ENCODE measurements around the gene ANKK1. TPM values are rescaled to one million over a fixed set of nuclear protein-coding genes. Genes with fewer than 3 reads are reported as not detected.

The ANKK1 gene
- total RNA-seq, 4 donors from 2014 or later = 3.2 to 5.6 (median 4.8) TPM

DNA sequence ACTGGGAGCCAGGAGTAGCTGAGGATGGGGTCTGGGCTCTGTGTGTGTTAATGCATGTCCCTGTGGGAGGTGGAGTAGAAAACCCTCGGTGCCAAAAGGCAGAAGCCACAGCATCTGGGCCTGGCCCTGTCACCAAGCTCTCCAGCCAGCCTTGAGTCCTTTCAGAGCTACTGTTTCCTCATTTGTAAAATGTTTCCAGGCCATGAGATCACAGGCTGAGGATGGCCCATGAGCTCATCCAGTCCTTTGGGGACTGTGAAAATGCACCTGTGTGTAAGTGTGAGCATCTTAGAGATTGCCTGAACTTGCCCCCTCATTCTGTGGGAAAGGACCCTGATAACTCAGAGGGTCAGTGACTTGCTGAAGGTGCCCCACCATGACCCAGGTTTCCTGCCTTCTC, 9.1 kb downstream of the ANKK1 start:
- Histone ChIP-seq H3K27ac (no peak overlapping the region), H3K4me3 (no peak overlapping the region), H3K36me3 (no peaks in the 10 kb centered on the region), H3K9me3 (no peaks in the 10 kb centered on the region), H3K27me3 (no peaks in the 10 kb centered on the region), H3K4me1 (peaks cover 7% of the 10 kb centered on the region)
- 80% methylated on average over 1 of the region's 1 CpG for WGBS
- no peak for DNase-seq (ENCODE audit: low spot score in 2 of 2)
- TF ChIP-seq EP300 (IDR thresholded peaks at IDR 0.05) (no peak), POLR2AphosphoS5 (IDR thresholded peaks at IDR 0.05) (no peak), POLR2A (IDR thresholded peaks at IDR 0.05) (no peak)
- TF ChIP-seq, protein P1, sequence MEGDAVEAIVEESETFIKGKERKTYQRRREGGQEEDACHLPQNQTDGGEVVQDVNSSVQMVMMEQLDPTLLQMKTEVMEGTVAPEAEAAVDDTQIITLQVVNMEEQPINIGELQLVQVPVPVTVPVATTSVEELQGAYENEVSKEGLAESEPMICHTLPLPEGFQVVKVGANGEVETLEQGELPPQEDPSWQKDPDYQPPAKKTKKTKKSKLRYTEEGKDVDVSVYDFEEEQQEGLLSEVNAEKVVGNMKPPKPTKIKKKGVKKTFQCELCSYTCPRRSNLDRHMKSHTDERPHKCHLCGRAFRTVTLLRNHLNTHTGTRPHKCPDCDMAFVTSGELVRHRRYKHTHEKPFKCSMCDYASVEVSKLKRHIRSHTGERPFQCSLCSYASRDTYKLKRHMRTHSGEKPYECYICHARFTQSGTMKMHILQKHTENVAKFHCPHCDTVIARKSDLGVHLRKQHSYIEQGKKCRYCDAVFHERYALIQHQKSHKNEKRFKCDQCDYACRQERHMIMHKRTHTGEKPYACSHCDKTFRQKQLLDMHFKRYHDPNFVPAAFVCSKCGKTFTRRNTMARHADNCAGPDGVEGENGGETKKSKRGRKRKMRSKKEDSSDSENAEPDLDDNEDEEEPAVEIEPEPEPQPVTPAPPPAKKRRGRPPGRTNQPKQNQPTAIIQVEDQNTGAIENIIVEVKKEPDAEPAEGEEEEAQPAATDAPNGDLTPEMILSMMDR (IDR thresholded peaks at IDR 0.05) = no peak

DNA sequence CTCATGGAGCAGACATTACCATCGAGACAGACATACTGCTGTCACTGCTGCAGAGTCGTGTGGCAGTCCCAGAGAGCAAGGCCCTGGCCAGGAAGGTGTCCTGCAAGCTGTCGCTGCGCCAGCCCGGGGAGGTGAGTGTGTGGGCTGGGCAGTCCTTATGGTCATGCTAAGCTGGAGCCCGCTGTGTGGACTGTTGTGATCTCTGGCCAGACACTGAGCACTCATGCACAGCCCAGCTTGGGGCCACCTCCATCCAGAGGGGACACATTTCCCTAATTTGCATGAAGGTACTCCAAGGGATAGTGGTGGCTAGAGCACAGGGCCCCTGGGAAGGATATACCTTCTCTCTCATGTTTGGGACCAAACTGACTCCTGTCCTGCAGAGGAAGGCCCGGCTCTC, 9.6 kb downstream of the ANKK1 start:
- no peak for TF ChIP-seq POLR2A (IDR thresholded peaks at IDR 0.05)
- no peak for TF ChIP-seq POLR2AphosphoS5 (IDR thresholded peaks at IDR 0.05)
- TF ChIP-seq EP300 (IDR thresholded peaks at IDR 0.05) = no peak
- TF ChIP-seq, protein P1 (IDR thresholded peaks at IDR 0.05) = no peak
- 83% methylated on average over 3 of the region's 7 CpGs for WGBS
- H3K36me3 ChIP-seq = no peaks in the 10 kb centered on the region

DNA sequence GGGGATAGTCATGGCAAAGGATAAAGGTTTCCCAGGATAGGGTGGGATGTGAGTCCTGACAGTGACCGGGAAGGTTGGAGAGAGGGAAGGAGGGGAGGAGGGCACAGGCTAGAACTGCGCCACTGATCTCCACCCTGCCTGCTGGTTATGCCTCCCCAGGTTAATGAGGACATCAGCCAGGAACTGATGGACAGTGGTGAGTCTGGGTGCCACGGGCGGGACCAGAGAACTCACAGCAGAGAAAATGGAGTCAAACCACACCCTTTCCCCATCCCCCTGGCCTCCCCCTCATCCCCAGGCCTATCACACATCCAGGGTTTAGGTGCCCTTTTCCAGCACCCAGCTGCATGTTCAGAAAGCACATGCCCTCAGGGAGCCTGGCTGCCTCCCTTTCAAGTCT, 10.2 kb downstream of the ANKK1 start:
- TF ChIP-seq, protein P1 (IDR thresholded peaks at IDR 0.05) = no peak
- TF ChIP-seq POLR2AphosphoS5 (IDR thresholded peaks at IDR 0.05) (no peak), EP300 (IDR thresholded peaks at IDR 0.05) (no peak), POLR2A (IDR thresholded peaks at IDR 0.05) (no peak)
- peak in 1 of 2 donors; percentile 48 for DNase-seq (ENCODE audit: low spot score in 2 of 2)
- H3K27ac ChIP-seq = no peak overlapping the region
- peaks cover 10% of the 10 kb centered on the region for H3K4me1 ChIP-seq
- H3K4me3 ChIP-seq = no peak overlapping the region
- no peaks in the 10 kb centered on the region for H3K36me3 ChIP-seq
- 64% methylated on average over 4 of the region's 4 CpGs for WGBS
- H3K27me3 ChIP-seq = no peaks in the 10 kb centered on the region
- H3K9me3 ChIP-seq = no peaks in the 10 kb centered on the region

More for the DNA sequence above, 9.6 kb downstream of the ANKK1 start:
- Histone ChIP-seq H3K27me3 (no peaks in the 10 kb centered on the region), H3K27ac (no peak overlapping the region), H3K4me1 (peaks cover 10% of the 10 kb centered on the region), H3K4me3 (no peak overlapping the region), H3K9me3 (no peaks in the 10 kb centered on the region)
- DNase-seq (ENCODE audit: low spot score in 2 of 2) = peak in 1 of 2 donors; percentile 50

DNA sequence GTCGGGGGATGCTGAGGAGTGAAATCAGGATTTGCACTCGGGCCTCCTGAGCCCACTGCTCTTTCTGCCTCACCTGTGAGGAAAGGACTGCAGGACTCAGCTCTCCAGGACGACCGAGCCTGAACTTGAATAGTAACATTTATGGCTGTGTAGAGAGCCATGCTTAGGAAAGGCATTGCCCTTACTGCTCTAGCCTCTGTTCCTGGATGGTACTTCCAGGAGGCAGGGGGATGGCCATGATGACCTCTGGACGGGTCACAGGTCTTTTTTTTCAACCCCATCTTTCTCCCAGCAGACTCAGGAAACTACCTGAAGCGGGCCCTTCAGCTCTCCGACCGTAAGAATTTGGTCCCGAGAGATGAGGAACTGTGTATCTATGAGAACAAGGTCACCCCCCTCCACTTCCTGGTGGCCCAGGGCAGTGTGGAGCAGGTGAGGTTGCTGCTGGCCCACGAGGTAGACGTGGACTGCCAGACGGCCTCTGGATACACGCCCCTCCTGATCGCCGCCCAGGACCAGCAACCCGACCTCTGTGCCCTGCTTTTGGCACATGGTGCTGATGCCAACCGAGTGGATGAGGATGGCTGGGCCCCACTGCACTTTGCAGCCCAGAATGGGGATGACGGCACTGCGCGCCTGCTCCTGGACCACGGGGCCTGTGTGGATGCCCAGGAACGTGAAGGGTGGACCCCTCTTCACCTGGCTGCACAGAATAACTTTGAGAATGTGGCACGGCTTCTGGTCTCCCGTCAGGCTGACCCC, 11.3 kb downstream of the ANKK1 start:
- no peak overlapping the region for H3K27ac ChIP-seq
- WGBS = 88% methylated on average over 21 of the region's 24 CpGs

More for the DNA sequence above, 11.3 kb downstream of the ANKK1 start:
- Histone ChIP-seq H3K9me3 (no peaks in the 10 kb centered on the region), H3K27me3 (no peaks in the 10 kb centered on the region), H3K4me1 (peaks cover 10% of the 10 kb centered on the region), H3K36me3 (no peaks in the 10 kb centered on the region), H3K4me3 (no peak overlapping the region)
- TF ChIP-seq POLR2AphosphoS5 (IDR thresholded peaks at IDR 0.05) (no peak), EP300 (IDR thresholded peaks at IDR 0.05) (no peak), POLR2A (IDR thresholded peaks at IDR 0.05) (no peak)
- TF ChIP-seq, protein P1 (IDR thresholded peaks at IDR 0.05) = no peak
- peak in 1 of 2 donors; percentile 75 for DNase-seq (ENCODE audit: low spot score in 2 of 2)
